B cell (primary cell): ENCODE measurements around the gene SLC2A10. TPM values are rescaled to one million over a fixed set of nuclear protein-coding genes. Genes with fewer than 3 reads are reported as not detected.

ENCODE experiments used
- ATAC-seq: fragments of 200-7000 bp; cut with Tn5 transposase; one replicate; pipeline ENCODE4 v1.10.0; 2021; ENCODE audit warnings: low read depth, mild to moderate bottlenecking, moderate number of reproducible peaks, moderate library complexity
- CTCF ChIA-PET: fragments of 350-600 bp; sonication (Branson Sonifier 250); formaldehyde crosslinking; loops from one replicate; lab custom pipeline; 2021; ENCODE audit warnings: antibody characterized with exemption, inconsistent platforms; lab: Charles Lee
- POLR2A ChIA-PET: fragments of 350-600 bp; sonication (Branson Sonifier 250); formaldehyde crosslinking; loops from one replicate; lab custom pipeline; 2021; ENCODE audit warnings: antibody characterized with exemption; lab: Charles Lee
- DNase-seq: peaks from one replicate; pipeline ENCODE4 v3.0.0; 2013
- H2AFZ ChIP-seq: 2 replicates; pipeline ENCODE4 v1.6.1; 2012; ENCODE audit warnings: mild to moderate bottlenecking, low read depth, low read length; ENCODE audit not compliant: insufficient read depth, poor library complexity, severe bottlenecking
- H3K27ac ChIP-seq, 2 donors: 1 replicate in 1 of 2; 2 replicates in 1 of 2; pipeline ENCODE4 v1.5.1; 2012 to 2013; ENCODE audit warnings: low read length in 2 of 2, mild to moderate bottlenecking in 2 of 2, moderate library complexity in 1 of 2
- H3K27me3 ChIP-seq, 4 experiments: fragments of 200-600 bp in 1 of 4; sonication (generic) in 1 of 4; replicated peaks in 1 of 4; 1 replicate in 2 of 4; 2 replicates in 2 of 4; pipeline versions ENCODE4 v1.6.1 to v1.7.0; 2013 to 2016; ENCODE audit warnings: low read length in 3 of 4, mild to moderate bottlenecking in 2 of 4, mixed read lengths in 1 of 4, moderate library complexity in 1 of 4; ENCODE audit not compliant: insufficient read depth in 4 of 4, control insufficient read depth in 3 of 4; ENCODE audit errors: control extremely low read depth in 1 of 4
- H3K36me3 ChIP-seq, 2 experiments: replicated peaks in 1 of 2; 1 replicate in 1 of 2; 2 replicates in 1 of 2; pipeline versions ENCODE4 v1.6.1 to v1.7.1; 2013; ENCODE audit warnings: low read length in 1 of 2; ENCODE audit not compliant: insufficient read depth in 2 of 2, control insufficient read depth in 1 of 2; ENCODE audit errors: control extremely low read depth in 1 of 2, extremely low read depth in 1 of 2
- H3K4me1 ChIP-seq, 2 donors: fragments of 200-600 bp in 1 of 2; sonication (generic) in 1 of 2; 1 replicate in 1 of 2; 2 replicates in 1 of 2; pipeline versions ENCODE4 v1.5.1 to v1.6.1; 2013 to 2017; ENCODE audit warnings: low read length in 2 of 2; ENCODE audit not compliant: control insufficient read depth in 2 of 2, insufficient read depth in 2 of 2
- H3K4me2 ChIP-seq: replicated peaks from 2 replicates; pipeline ENCODE3; 2012; ENCODE audit warnings: mild to moderate bottlenecking, low read depth, low read length; ENCODE audit not compliant: poor library complexity, severe bottlenecking
- H3K4me3 ChIP-seq, 5 experiments: fragments of 200-600 bp in 1 of 5; sonication (generic) in 1 of 5; 1 replicate in 3 of 5; 2 replicates in 2 of 5; pipeline versions ENCODE4 v1.5.1 to v1.7.0; 2011 to 2016; ENCODE audit warnings: low read length in 4 of 5, mild to moderate bottlenecking in 4 of 5, low read depth in 2 of 5, control low read depth in 1 of 5, moderate library complexity in 1 of 5; ENCODE audit not compliant: insufficient read depth in 1 of 5; ENCODE audit errors: control extremely low read depth in 1 of 5, extremely low read depth in 1 of 5
- H3K79me2 ChIP-seq: fragments of 200-600 bp; sonication (generic); one replicate; pipeline ENCODE4 v1.6.0; 2016; ENCODE audit warnings: low read length; ENCODE audit not compliant: control insufficient read depth, insufficient read depth
- H3K9ac ChIP-seq: fragments of 200-600 bp; sonication (generic); 2 replicates; pipeline ENCODE4 v1.6.1; 2017; ENCODE audit warnings: mild to moderate bottlenecking, low read length, moderate library complexity
- H3K9me3 ChIP-seq, 3 donors: one replicate each; pipeline versions ENCODE4 v1.6.1 to v1.7.1; 2013; ENCODE audit warnings: low read length in 2 of 3; ENCODE audit not compliant: control insufficient read depth in 2 of 3, insufficient read depth in 1 of 3; ENCODE audit errors: control extremely low read depth in 1 of 3
- H4K20me1 ChIP-seq: 2 replicates; pipeline ENCODE4 v1.6.0; 2012; ENCODE audit warnings: mild to moderate bottlenecking, low read length; ENCODE audit not compliant: insufficient read depth, control insufficient read depth, poor library complexity, severe bottlenecking
- H3K27ac Mint-ChIP-seq: one replicate; pipeline ENCODE4 v1.8.0; 2021; ENCODE audit warnings: mixed read lengths
- H3K27me3 Mint-ChIP-seq: one replicate; pipeline ENCODE4 v1.8.0; 2021; ENCODE audit warnings: mixed read lengths
- H3K4me1 Mint-ChIP-seq: one replicate; pipeline ENCODE4 v1.8.0; 2021; ENCODE audit warnings: mixed read lengths
- H3K4me3 Mint-ChIP-seq: one replicate; pipeline ENCODE4 v1.8.0; 2021; ENCODE audit warnings: mixed read lengths
- H3K9me3 Mint-ChIP-seq: one replicate; pipeline ENCODE4 v1.8.0; 2022; ENCODE audit warnings: mixed read lengths; ENCODE audit not compliant: insufficient read depth
- CTCF ChIP-seq: fragments of 200-600 bp; IDR thresholded peaks from one replicate; pipeline ENCODE4 v1.8.0; 2022; ENCODE audit warnings: antibody characterized with exemption, mild to moderate bottlenecking
- EZH2 ChIP-seq: IDR thresholded peaks from 2 replicates; pipeline ENCODE4 v1.6.1; 2012; ENCODE audit warnings: borderline replicate concordance, low read depth, mild to moderate bottlenecking, moderate library complexity, low read length; ENCODE audit not compliant: insufficient read depth, poor library complexity, severe bottlenecking
- WGBS: methylation state at CpG from one replicate; pipeline ENCODE4 v1.1.5; 2013; ENCODE audit warnings: missing lambda C conversion rate; ENCODE audit not compliant: insufficient coverage; 5-methylcytosine and 5-hydroxymethylcytosine counted together
- intact Hi-C: fragments of 100-400 bp; cut with micrococcal nuclease; formaldehyde crosslinking; loops from one replicate; pipeline ENCODE4 v1.10.0; 2022
- polyA plus RNA-seq: library from polyadenylated mRNA; depleted of rRNA; stranded (reverse); fragments of >200 nt; gene quantifications from 2 replicates; pipeline ENCODE4 v1.2.3, GENCODE V29; 2012
- total RNA-seq, 2 donors: library from RNA; stranded (reverse); fragments of 120-200 nt in 1 of 2; gene quantifications; 1 replicate in 1 of 2; 2 replicates in 1 of 2; pipeline versions ENCODE4 v1.2.3 to v1.2.4, GENCODE V29; 2013 to 2022

SLC2A10 gene
- total and polyA plus RNA-seq, 2 donors (not counting 1 experiment from before 2014, with no cell fraction given) = not detected

GRCh38 chr20:46773680-46774079, 64.2 kb downstream of the SLC2A10 start:
- Histone ChIP-seq H3K4me3 (no peak overlapping the region), H2AFZ (no peak overlapping the region), H4K20me1 (no peaks in the 10 kb centered on the region), H3K4me1 (no peaks in the 10 kb centered on the region), H3K4me2 (no peak overlapping the region), H3K79me2 (no peaks in the 10 kb centered on the region), H3K9me3 (no peaks in the 10 kb centered on the region), H3K27me3 (peaks cover 0 to 6% (median 1%) of the 10 kb centered on the region in 4 experiments), H3K27ac (no peak overlapping the region), H3K36me3 (no peaks in the 10 kb centered on the region), H3K9ac (no peak overlapping the region)
- ATAC-seq (no peak), DNase-seq (no peak)
- Mint-ChIP-seq H3K4me3 (no peak overlapping the region), H3K4me1 (no peaks in the 10 kb centered on the region), H3K27me3 (peaks cover 32% of the 10 kb centered on the region), H3K9me3 (no peaks in the 10 kb centered on the region), H3K27ac (no peak overlapping the region)
- 13% methylated on average over 9 of the region's 9 CpGs for WGBS
- ChIA-PET POLR2A (no interaction called here), CTCF (no interaction called here)
- TF ChIP-seq EZH2 (no peak), CTCF (no peak)
- intact Hi-C loops = no loop called here

DNA sequence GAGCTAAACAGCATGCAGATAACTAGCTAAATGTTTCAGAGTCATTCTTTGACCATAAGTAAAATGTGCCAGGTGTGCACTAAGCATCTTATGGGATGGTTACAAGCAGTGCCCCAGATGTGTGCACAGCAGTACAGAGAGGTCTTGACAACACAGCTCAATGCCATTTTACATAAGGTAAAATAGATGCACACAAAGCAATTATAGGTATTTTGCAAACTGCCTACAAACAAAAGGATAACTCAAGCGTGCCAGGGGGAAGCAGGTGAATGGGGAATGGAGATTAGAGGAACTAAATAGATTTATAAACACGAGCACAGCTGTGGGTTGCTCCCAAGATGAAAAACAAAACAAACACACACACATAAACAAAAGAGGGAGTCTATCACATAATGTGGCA, 64.8 kb downstream of the SLC2A10 start:
- no peak overlapping the region for H3K27ac ChIP-seq
- no peak overlapping the region for H3K9ac ChIP-seq
- no peak overlapping the region for H2AFZ ChIP-seq
- ATAC-seq = no peak
- no peak overlapping the region for H3K4me3 ChIP-seq
- no peaks in the 10 kb centered on the region for H3K79me2 ChIP-seq
- Mint-ChIP-seq H3K4me3 (no peak overlapping the region), H3K27me3 (peaks cover 32% of the 10 kb centered on the region), H3K9me3 (no peaks in the 10 kb centered on the region), H3K27ac (no peak overlapping the region), H3K4me1 (no peaks in the 10 kb centered on the region)
- H3K36me3 ChIP-seq = no peaks in the 10 kb centered on the region
- no peaks in the 10 kb centered on the region for H3K9me3 ChIP-seq
- H3K27me3 ChIP-seq = peaks cover 0 to 6% (median 1%) of the 10 kb centered on the region in 4 experiments
- POLR2A ChIA-PET = no interaction called here
- H3K4me1 ChIP-seq = no peaks in the 10 kb centered on the region
- CTCF ChIA-PET = no interaction called here
- no CpG with 5 or more reads among the region's 2 CpGs for WGBS
- H4K20me1 ChIP-seq = no peaks in the 10 kb centered on the region
- TF ChIP-seq EZH2 (no peak), CTCF (no peak)
- no peak overlapping the region for H3K4me2 ChIP-seq
- intact Hi-C loops = no loop called here
- DNase-seq = no peak
